HepG2 (cell line): ENCODE data around the gene GNG7. TPM values are rescaled to one million over a fixed set of nuclear protein-coding genes. Genes with fewer than 3 reads are reported as not detected.

Experiments
- ATAC-seq: fragments of 200-7000 bp; cut with Tn5 transposase; 3 replicates; pipeline ENCODE4 v1.9.1; 2020; ENCODE audit warnings: mild to moderate bottlenecking, moderate library complexity
- BruUV-seq: library from RNA; stranded (reverse); fragments of 400-500 nt; replicated peaks from 2 replicates; lab custom pipeline; 2021; lab: Mats Ljungman, UMichigan
- CTCF ChIA-PET: fragments of 300-600 bp; formaldehyde crosslinking; extraction: SDS; loops from one replicate; lab custom pipeline; 2021; ENCODE audit warnings: low total read pairs, inconsistent platforms, low intra/inter-chr PET ratio; lab: Yijun Ruan, JAX
- POLR2A ChIA-PET: fragments of 350-600 bp; sonication (Branson Sonifier 250); formaldehyde crosslinking; loops from one replicate; lab custom pipeline; 2020; ENCODE audit warnings: antibody characterized with exemption, inconsistent platforms; lab: Yijun Ruan, JAX
- DNase-seq: peaks from one replicate; pipeline ENCODE4 v3.0.0-alpha.2; 2015; ENCODE audit warnings: low spot score
- FAIRE-seq: peaks from 3 replicates; lab custom pipeline; 2011; peaks lifted over from hg19 to GRCh38; lab: Jason Lieb, UNC
- H2AFZ ChIP-seq: one replicate; pipeline ENCODE4 v1.6.1; 2011; ENCODE audit warnings: low read length, inconsistent platforms
- H3K27ac ChIP-seq: fragments of 300-600 bp; 3 replicates; pipeline ENCODE4 v1.8.0; 2011; ENCODE audit warnings: mixed run types, mild to moderate bottlenecking, mixed read lengths, low read length, inconsistent platforms; ENCODE audit not compliant: insufficient read depth; ENCODE audit errors: extremely low read length
- H3K27me3 ChIP-seq, 2 experiments: fragments of 200-600 bp in 1 of 2; 2 replicates in 1 of 2; 3 replicates in 1 of 2; pipeline versions ENCODE4 v1.6.0 to v1.8.0; 2011; ENCODE audit warnings: low read length in 2 of 2, mild to moderate bottlenecking in 2 of 2, moderate library complexity in 2 of 2, inconsistent platforms in 1 of 2; ENCODE audit not compliant: insufficient read depth in 2 of 2, control insufficient read depth in 1 of 2
- H3K36me3 ChIP-seq, 2 experiments: fragments of 200-600 bp in 1 of 2; replicated peaks in 1 of 2; 2 replicates in 1 of 2; 3 replicates in 1 of 2; pipeline versions ENCODE4 v1.5.1 to v1.8.0; 2011; ENCODE audit warnings: low read length in 2 of 2, inconsistent platforms in 1 of 2; ENCODE audit not compliant: insufficient read depth in 2 of 2, control insufficient read depth in 1 of 2
- H3K4me1 ChIP-seq: 2 replicates; pipeline ENCODE4 v1.5.1; 2012; ENCODE audit warnings: low read length, inconsistent platforms; ENCODE audit not compliant: insufficient read depth
- H3K4me2 ChIP-seq: 2 replicates; pipeline ENCODE4 v1.6.0; 2011; ENCODE audit warnings: low read depth, low read length, inconsistent platforms
- H3K4me3 ChIP-seq, 3 experiments: fragments of 200-600 bp in 1 of 3; sonication (generic), shearing (Covaris generic) in 1 of 3; replicated peaks in 1 of 3; 2 replicates each; pipeline ENCODE4 v1.5.1; 2011 to 2016; ENCODE audit warnings: low read length in 3 of 3, inconsistent platforms in 2 of 3, low read depth in 2 of 3, mild to moderate bottlenecking in 2 of 3, control low read depth in 1 of 3, mixed read lengths in 1 of 3; ENCODE audit not compliant: insufficient read depth in 1 of 3
- H3K79me2 ChIP-seq: one replicate; pipeline ENCODE4 v1.6.1; 2011; ENCODE audit warnings: low read length, inconsistent platforms; ENCODE audit not compliant: insufficient read depth
- H3K9ac ChIP-seq: 2 replicates; pipeline ENCODE4 v1.6.0; 2011; ENCODE audit warnings: mild to moderate bottlenecking, low read depth, low read length, inconsistent platforms; ENCODE audit not compliant: insufficient read depth
- H3K9me3 ChIP-seq: 2 replicates; pipeline ENCODE4 v1.5.1; 2012; ENCODE audit warnings: mild to moderate bottlenecking, low read length
- H4K20me1 ChIP-seq: 2 replicates; pipeline ENCODE4 v1.6.0; 2011; ENCODE audit warnings: inconsistent platforms, mild to moderate bottlenecking, low read length, moderate library complexity; ENCODE audit not compliant: insufficient read depth
- CC2D1A ChIP-seq: sonication (generic); formaldehyde crosslinking; IDR thresholded peaks from 2 replicates; pipeline ENCODE4 v1.8.1; 2023; ENCODE audit warnings: mild to moderate bottlenecking, missing genetic modification reagents
- KLF9 ChIP-seq: IDR thresholded peaks from 2 replicates; pipeline ENCODE4 v1.6.1; 2016; ENCODE audit warnings: low read depth
- MBNL3 ChIP-seq: fragments of 250-450 bp; sonication (Bioruptor Pico); conservative IDR thresholded peaks from 2 replicates; pipeline ENCODE4 v1.8.0; 2022; ENCODE audit warnings: mild to moderate bottlenecking, inconsistent platforms
- MLXIP ChIP-seq: sonication (generic); formaldehyde crosslinking; IDR thresholded peaks from 2 replicates; pipeline ENCODE4 v1.9.0; 2021; ENCODE audit warnings: missing genetic modification reagents, borderline replicate concordance
- NCOA2 ChIP-seq: sonication (generic); formaldehyde crosslinking; IDR thresholded peaks from 2 replicates; pipeline ENCODE4 v1.8.0; 2022; ENCODE audit warnings: inconsistent platforms
- SRF ChIP-seq: IDR thresholded peaks from 2 replicates; pipeline ENCODE4 v1.6.1; 2011; ENCODE audit warnings: mild to moderate bottlenecking, low read depth, low read length, moderate library complexity
- ZBTB38 ChIP-seq: sonication (generic); formaldehyde crosslinking; IDR thresholded peaks from 2 replicates; pipeline ENCODE4 v1.5.1; 2020; ENCODE audit warnings: mild to moderate bottlenecking, missing genetic modification reagents
- ZNF367 ChIP-seq: sonication (generic); formaldehyde crosslinking; IDR thresholded peaks from 2 replicates; pipeline ENCODE4 v1.4.0; 2020; ENCODE audit warnings: missing genetic modification reagents, borderline replicate concordance
- ZNF547 ChIP-seq: sonication (generic); formaldehyde crosslinking; IDR thresholded peaks from 2 replicates; pipeline ENCODE4 v1.5.1; 2020; ENCODE audit warnings: mild to moderate bottlenecking, missing genetic modification reagents
- ZNF670 ChIP-seq: sonication (generic); formaldehyde crosslinking; IDR thresholded peaks from 2 replicates; pipeline ENCODE4 v1.8.0; 2022; ENCODE audit warnings: mild to moderate bottlenecking, missing genetic modification reagents, borderline replicate concordance
- ZNF816 ChIP-seq: sonication (generic); formaldehyde crosslinking; IDR thresholded peaks from 2 replicates; pipeline ENCODE4 v1.8.0; 2022; ENCODE audit warnings: missing genetic modification reagents, mild to moderate bottlenecking, borderline replicate concordance
- WGBS: methylation state at CpG from one replicate; pipeline ENCODE4 v1.1.6; 2017; ENCODE audit warnings: low lambda C conversion rate; 5-methylcytosine and 5-hydroxymethylcytosine counted together
- in situ Hi-C: cut with HindIII; loops from 2 replicates; pipeline ENCODE4 v1.10.0; 2017; ENCODE audit warnings: low pct_unique_long_range_greater_than_20kb; ENCODE audit not compliant: extremely low pct_ligation_motif_present
- intact Hi-C: fragments of 100-400 bp; cut with micrococcal nuclease; formaldehyde crosslinking; loops from one replicate; pipeline ENCODE4 v1.10.0; 2022; ENCODE audit not compliant: unreplicated experiment
- polyA plus RNA-seq, 8 experiments: library from polyadenylated mRNA; depleted of rRNA in 3 of 8; stranded (reverse) in 7 of 8; unstranded in 1 of 8; fragments of >200 nt; fragmentation: Illumina TruSeq in 4 of 8; extraction: Trizol in 4 of 8; gene quantifications; 2 replicates each; pipeline versions ENCODE4 v1.2.1 to v1.2.3, GENCODE V29; 2011 to 2016; ENCODE audit warnings: low read depth in 4 of 8, missing spikeins in 1 of 8, mixed read lengths in 1 of 8; ENCODE audit not compliant: insufficient read depth in 1 of 8
- total RNA-seq, 5 experiments: library from RNA; depleted of rRNA; stranded (reverse); fragments of >200 nt; fragmentation: Illumina TruSeq; extraction: Trizol; gene quantifications; 2 replicates each; pipeline ENCODE4 v1.2.3, GENCODE V29; 2016; ENCODE audit warnings: low read depth in 1 of 5
- TF ChIP-seq, protein P1 (sequence below): sonication (generic); formaldehyde crosslinking; IDR thresholded peaks from 2 replicates; pipeline ENCODE4 v1.4.0; 2020; ENCODE audit warnings: mild to moderate bottlenecking, missing genetic modification reagents
- TF ChIP-seq, protein P2 (sequence below): sonication (generic); formaldehyde crosslinking; IDR thresholded peaks from 2 replicates; pipeline ENCODE4 v1.4.0; 2020; ENCODE audit warnings: mild to moderate bottlenecking, low read depth, missing genetic modification reagents
- TF ChIP-seq, protein P3 (sequence below): sonication (generic); formaldehyde crosslinking; conservative IDR thresholded peaks from 2 replicates; pipeline ENCODE4 v1.8.0; 2022; ENCODE audit warnings: mild to moderate bottlenecking, moderate library complexity, missing genetic modification reagents
- TF ChIP-seq, protein P4 (sequence below): sonication (generic); formaldehyde crosslinking; IDR thresholded peaks from 2 replicates; pipeline ENCODE4 v1.4.0; 2020; ENCODE audit warnings: mild to moderate bottlenecking, missing genetic modification reagents

The GNG7 gene
- total and polyA plus RNA-seq, 2 of the 13 experiments (the other 11 are each of a cell fraction or from before 2014, with no cell fraction given) = 1.4 to 3.3 TPM

DNA sequence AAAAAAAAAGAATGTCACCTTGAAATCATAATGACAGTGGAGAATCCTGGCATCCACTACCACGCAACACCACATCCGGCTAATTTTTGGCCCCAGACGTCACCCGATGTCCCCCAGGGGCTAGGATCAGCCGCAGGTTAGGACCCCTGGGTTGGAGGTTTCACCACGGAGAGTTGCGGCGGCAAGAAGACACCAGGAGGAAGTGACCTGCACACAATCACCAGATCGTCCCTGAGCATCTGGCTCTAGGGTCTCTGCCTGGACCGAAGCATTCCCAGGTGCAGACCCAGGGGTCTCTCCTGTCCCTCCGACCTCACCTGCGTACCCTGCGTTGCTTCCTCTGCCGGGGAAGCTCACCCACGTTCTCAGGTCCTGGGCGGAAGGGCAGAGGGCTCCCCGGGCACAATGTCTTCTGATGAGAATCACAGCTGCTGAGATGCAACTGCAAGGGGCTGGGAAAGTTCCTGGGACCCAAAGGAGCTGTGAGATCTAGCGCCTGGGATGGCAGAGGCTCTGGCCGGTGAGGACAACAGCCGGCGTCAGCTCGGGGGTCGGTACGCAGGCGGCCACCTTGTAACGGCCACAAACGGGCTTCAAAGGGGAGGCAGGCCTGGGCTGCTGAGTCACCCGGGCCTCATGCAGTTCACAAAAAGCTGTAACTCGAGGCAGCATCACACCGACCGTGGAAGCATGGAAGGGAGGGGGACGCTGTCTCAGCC lies 115.3 kb downstream of the GNG7 start (continued):
- TF ChIP-seq, protein P1, sequence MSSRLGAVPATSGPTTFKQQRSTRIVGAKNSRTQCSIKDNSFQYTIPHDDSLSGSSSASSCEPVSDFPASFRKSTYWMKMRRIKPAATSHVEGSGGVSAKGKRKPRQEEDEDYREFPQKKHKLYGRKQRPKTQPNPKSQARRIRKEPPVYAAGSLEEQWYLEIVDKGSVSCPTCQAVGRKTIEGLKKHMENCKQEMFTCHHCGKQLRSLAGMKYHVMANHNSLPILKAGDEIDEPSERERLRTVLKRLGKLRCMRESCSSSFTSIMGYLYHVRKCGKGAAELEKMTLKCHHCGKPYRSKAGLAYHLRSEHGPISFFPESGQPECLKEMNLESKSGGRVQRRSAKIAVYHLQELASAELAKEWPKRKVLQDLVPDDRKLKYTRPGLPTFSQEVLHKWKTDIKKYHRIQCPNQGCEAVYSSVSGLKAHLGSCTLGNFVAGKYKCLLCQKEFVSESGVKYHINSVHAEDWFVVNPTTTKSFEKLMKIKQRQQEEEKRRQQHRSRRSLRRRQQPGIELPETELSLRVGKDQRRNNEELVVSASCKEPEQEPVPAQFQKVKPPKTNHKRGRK = no peak
- TF ChIP-seq ZBTB38 (CRISPR knock-in tag) (peak; percentile 76; the same call in 1 of the 2 replicates), ZNF547 (CRISPR knock-in tag) (0 out of 2 replicates have a peak, but pooled peaks have one; percentile 7), CC2D1A (CRISPR knock-in tag) (no peak), MBNL3 (no peak)
- TF ChIP-seq, protein P2, sequence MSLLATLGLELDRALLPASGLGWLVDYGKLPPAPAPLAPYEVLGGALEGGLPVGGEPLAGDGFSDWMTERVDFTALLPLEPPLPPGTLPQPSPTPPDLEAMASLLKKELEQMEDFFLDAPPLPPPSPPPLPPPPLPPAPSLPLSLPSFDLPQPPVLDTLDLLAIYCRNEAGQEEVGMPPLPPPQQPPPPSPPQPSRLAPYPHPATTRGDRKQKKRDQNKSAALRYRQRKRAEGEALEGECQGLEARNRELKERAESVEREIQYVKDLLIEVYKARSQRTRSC (CRISPR knock-in tag) = no peak
- TF ChIP-seq, protein P3, sequence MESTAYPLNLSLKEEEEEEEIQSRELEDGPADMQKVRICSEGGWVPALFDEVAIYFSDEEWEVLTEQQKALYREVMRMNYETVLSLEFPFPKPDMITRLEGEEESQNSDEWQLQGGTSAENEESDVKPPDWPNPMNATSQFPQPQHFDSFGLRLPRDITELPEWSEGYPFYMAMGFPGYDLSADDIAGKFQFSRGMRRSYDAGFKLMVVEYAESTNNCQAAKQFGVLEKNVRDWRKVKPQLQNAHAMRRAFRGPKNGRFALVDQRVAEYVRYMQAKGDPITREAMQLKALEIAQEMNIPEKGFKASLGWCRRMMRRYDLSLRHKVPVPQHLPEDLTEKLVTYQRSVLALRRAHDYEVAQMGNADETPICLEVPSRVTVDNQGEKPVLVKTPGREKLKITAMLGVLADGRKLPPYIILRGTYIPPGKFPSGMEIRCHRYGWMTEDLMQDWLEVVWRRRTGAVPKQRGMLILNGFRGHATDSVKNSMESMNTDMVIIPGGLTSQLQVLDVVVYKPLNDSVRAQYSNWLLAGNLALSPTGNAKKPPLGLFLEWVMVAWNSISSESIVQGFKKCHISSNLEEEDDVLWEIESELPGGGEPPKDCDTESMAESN (CRISPR knock-in tag) = no peak
- TF ChIP-seq, all 625 proteins: peak for 12

DNA sequence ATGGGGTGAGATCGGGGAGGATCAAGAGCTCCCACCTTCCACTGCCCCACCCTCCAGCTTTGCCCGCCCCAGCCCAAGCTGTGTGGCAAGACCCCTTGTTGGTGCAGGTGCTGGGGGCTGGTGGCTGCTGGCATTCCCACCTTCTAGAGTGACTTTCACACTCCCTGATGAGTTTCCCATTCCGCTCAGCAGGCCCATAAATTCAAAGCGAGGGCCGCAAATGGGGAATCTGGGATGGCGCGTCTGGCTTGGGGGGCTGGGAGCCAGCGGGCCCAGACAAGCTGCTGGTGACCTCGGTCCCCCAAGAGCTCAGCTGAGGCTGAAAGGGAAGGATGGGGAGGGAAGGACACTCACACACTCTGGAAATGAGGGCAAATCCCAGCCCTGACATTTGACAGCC lies 116.3 kb downstream of the GNG7 start:
- 91% methylated on average over 9 of the region's 9 CpGs for WGBS

More for the DNA sequence above, 116.3 kb downstream of the GNG7 start:
- H3K27ac ChIP-seq = no peak overlapping the region
- in situ Hi-C loops (no loop called here), intact Hi-C loops (no loop called here)
- no peak overlapping the region for H3K4me2 ChIP-seq
- no peaks in the 10 kb centered on the region for H3K79me2 ChIP-seq
- CTCF ChIA-PET = no interaction called here
- BruUV-seq = no TSS peak
- no peak for ATAC-seq
- no peaks in the 10 kb centered on the region for H4K20me1 ChIP-seq
- no peaks in the 10 kb centered on the region for H3K27me3 ChIP-seq
- no peak for DNase-seq
- no peak overlapping the region for H3K4me3 ChIP-seq
- H3K9ac ChIP-seq = no peak overlapping the region
- POLR2A ChIA-PET = no interaction called here
- peaks cover 36% of the 10 kb centered on the region for H3K4me1 ChIP-seq
- no peaks in the 10 kb centered on the region for H3K36me3 ChIP-seq
- FAIRE-seq = no peak
- H2AFZ ChIP-seq = no peak overlapping the region
- H3K9me3 ChIP-seq = peaks cover 9% of the 10 kb centered on the region; the same call in 1 of the 2 replicates
- TF ChIP-seq MLXIP (CRISPR knock-in tag) = no peak
- TF ChIP-seq, protein P4, sequence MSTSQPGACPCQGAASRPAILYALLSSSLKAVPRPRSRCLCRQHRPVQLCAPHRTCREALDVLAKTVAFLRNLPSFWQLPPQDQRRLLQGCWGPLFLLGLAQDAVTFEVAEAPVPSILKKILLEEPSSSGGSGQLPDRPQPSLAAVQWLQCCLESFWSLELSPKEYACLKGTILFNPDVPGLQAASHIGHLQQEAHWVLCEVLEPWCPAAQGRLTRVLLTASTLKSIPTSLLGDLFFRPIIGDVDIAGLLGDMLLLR = no peak
- no peak for TF ChIP-seq KLF9 (CRISPR knock-in tag)
- TF ChIP-seq NCOA2 = no peak
- TF ChIP-seq ZNF367 (CRISPR knock-in tag) = no peak
- no peak for TF ChIP-seq ZNF816 (CRISPR knock-in tag)
- no peak for TF ChIP-seq SRF
- TF ChIP-seq ZNF670 (CRISPR knock-in tag) = no peak
